Activated CD8-positive, alpha-beta T cell treated with anti-CD3 and anti-CD28 coated beads for 36 hours (primary cell): ENCODE results near the gene LYSMD4. TPM values are rescaled to one million over a fixed set of nuclear protein-coding genes. Genes with fewer than 3 reads are reported as not detected.

Experiments used
- ATAC-seq: fragments of 200-7000 bp; cut with Tn5 transposase; one replicate; pipeline ENCODE4 v1.10.0; 2021; ENCODE audit warnings: mild to moderate bottlenecking, moderate library complexity
- CTCF ChIA-PET: fragments of 350-600 bp; sonication (Branson Sonifier 250); formaldehyde crosslinking; loops from one replicate; lab custom pipeline; 2021; ENCODE audit warnings: antibody characterized with exemption; lab: Charles Lee
- POLR2A ChIA-PET: fragments of 350-600 bp; sonication (Branson Sonifier 250); formaldehyde crosslinking; loops from one replicate; lab custom pipeline; 2021; ENCODE audit warnings: antibody characterized with exemption; lab: Charles Lee
- DNase-seq: peaks from one replicate; pipeline ENCODE4 v3.0.0-alpha.2; 2020
- H3K27ac Mint-ChIP-seq: one replicate; pipeline ENCODE4 v1.8.0; 2021; ENCODE audit warnings: mild to moderate bottlenecking, mixed read lengths
- H3K27me3 Mint-ChIP-seq: one replicate; pipeline ENCODE4 v1.8.0; 2021; ENCODE audit warnings: mixed read lengths
- H3K36me3 Mint-ChIP-seq: one replicate; pipeline ENCODE4 v1.8.0; 2021; ENCODE audit warnings: low read depth, mixed read lengths
- H3K4me1 Mint-ChIP-seq: one replicate; pipeline ENCODE4 v1.8.0; 2021; ENCODE audit warnings: low read depth, mixed read lengths
- H3K4me3 Mint-ChIP-seq: one replicate; pipeline ENCODE4 v1.8.0; 2021; ENCODE audit warnings: mild to moderate bottlenecking, moderate library complexity, mixed read lengths
- H3K9me3 Mint-ChIP-seq: one replicate; pipeline ENCODE4 v1.8.0; 2021; ENCODE audit warnings: mixed read lengths
- intact Hi-C: fragments of 100-400 bp; cut with micrococcal nuclease; formaldehyde crosslinking; loops from one replicate; pipeline ENCODE4 v1.10.0; 2022
- total RNA-seq, 2 experiments: library from RNA; stranded (reverse); gene quantifications; one replicate each; pipeline ENCODE4 v1.2.3, GENCODE V29; 2021
- TF ChIP-seq, protein P1 (sequence below): fragments of 200-600 bp; IDR thresholded peaks from one replicate; pipeline ENCODE4 v1.8.0; 2022; ENCODE audit warnings: antibody characterized with exemption, mild to moderate bottlenecking

The LYSMD4 gene
- total RNA-seq, 2 experiments from 2014 or later: 4.5 to 6.6 TPM

DNA sequence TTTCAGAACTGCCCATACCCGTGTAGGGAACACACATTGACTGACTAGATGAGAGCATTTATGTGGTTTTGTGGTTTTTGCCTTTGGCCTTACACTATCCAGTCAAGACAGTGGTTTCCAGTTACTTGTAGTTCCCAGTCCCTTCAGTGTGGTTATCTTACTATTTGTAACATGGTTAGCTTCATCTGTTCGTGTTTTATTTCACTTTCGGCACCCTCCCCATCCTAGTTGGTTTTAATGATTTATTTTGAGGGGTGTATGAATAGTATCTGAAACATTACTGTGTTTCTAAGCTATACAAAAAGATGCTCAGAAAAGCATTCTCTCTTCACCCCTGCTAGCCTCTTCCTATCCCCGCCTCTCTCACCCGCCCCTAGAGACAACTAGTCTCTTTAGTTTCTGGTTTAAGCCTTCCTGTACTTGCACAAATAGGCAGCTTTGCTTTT lies 14.1 kb downstream of the LYSMD4 start:
- Mint-ChIP-seq H3K27me3 (no peaks in the 10 kb centered on the region), H3K9me3 (no peaks in the 10 kb centered on the region), H3K4me3 (no peak overlapping the region), H3K4me1 (peaks cover 38% of the 10 kb centered on the region), H3K27ac (peak overlapping the region; percentile 30), H3K36me3 (no peaks in the 10 kb centered on the region)
- intact Hi-C loops: loop anchor here (5.0 kb wide), 1 partner anchor 38 kb away; no protein-coding TSS in a partner anchor
- ChIA-PET POLR2A (interaction anchor here (0.7 to 1.2 kb wide), 3 partner anchors 9 to 127 kb away, joined by 3 read pairs; no protein-coding TSS in a partner anchor), CTCF (interaction anchor here (1.0 to 6.6 kb wide), 5 partner anchors 12 to 446 kb away, joined by 3 to 46 read pairs (median 6); no protein-coding TSS in a partner anchor)
- ATAC-seq (peak; percentile 50), DNase-seq (no peak)
- TF ChIP-seq, protein P1, sequence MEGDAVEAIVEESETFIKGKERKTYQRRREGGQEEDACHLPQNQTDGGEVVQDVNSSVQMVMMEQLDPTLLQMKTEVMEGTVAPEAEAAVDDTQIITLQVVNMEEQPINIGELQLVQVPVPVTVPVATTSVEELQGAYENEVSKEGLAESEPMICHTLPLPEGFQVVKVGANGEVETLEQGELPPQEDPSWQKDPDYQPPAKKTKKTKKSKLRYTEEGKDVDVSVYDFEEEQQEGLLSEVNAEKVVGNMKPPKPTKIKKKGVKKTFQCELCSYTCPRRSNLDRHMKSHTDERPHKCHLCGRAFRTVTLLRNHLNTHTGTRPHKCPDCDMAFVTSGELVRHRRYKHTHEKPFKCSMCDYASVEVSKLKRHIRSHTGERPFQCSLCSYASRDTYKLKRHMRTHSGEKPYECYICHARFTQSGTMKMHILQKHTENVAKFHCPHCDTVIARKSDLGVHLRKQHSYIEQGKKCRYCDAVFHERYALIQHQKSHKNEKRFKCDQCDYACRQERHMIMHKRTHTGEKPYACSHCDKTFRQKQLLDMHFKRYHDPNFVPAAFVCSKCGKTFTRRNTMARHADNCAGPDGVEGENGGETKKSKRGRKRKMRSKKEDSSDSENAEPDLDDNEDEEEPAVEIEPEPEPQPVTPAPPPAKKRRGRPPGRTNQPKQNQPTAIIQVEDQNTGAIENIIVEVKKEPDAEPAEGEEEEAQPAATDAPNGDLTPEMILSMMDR: no peak

DNA sequence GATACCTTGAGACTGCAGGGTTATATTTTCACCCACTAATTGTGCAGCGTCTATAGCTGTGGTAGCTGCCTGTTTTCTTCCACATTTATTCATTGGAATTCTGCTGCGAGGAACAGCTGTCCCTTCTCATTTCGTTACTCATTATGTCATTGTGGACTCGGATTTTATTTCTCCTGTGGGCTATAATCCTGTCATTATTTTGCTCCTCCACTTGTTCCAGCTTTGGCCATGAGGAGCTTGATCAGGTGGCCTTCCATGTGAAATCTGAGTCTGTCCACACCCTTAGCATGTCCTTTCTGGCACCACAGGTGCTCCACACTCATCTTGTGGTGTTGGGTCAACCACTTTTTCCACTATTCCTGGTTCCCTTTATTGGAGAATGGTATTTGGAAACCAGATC lies 14.8 kb downstream of the LYSMD4 start:
- H3K9me3 Mint-ChIP-seq: no peaks in the 10 kb centered on the region
- ATAC-seq (no peak), DNase-seq (no peak)
- H3K27ac Mint-ChIP-seq: no peak overlapping the region
- H3K4me3 Mint-ChIP-seq: no peak overlapping the region
- H3K4me1 Mint-ChIP-seq: peaks cover 38% of the 10 kb centered on the region
- no peaks in the 10 kb centered on the region for H3K27me3 Mint-ChIP-seq
- no peaks in the 10 kb centered on the region for H3K36me3 Mint-ChIP-seq
- POLR2A ChIA-PET: interaction anchor here (1.2 kb wide), 1 partner anchor 14 kb away, joined by 3 read pairs; no protein-coding TSS in a partner anchor
- intact Hi-C loops: loop anchor here (5.0 kb wide), 1 partner anchor 39 kb away; no protein-coding TSS in a partner anchor
- CTCF ChIA-PET: interaction anchor here (1.0 to 6.6 kb wide), 4 partner anchors 11 to 38 kb away, joined by 4 to 46 read pairs (median 10); no protein-coding TSS in a partner anchor
- TF ChIP-seq, protein P1: no peak

DNA sequence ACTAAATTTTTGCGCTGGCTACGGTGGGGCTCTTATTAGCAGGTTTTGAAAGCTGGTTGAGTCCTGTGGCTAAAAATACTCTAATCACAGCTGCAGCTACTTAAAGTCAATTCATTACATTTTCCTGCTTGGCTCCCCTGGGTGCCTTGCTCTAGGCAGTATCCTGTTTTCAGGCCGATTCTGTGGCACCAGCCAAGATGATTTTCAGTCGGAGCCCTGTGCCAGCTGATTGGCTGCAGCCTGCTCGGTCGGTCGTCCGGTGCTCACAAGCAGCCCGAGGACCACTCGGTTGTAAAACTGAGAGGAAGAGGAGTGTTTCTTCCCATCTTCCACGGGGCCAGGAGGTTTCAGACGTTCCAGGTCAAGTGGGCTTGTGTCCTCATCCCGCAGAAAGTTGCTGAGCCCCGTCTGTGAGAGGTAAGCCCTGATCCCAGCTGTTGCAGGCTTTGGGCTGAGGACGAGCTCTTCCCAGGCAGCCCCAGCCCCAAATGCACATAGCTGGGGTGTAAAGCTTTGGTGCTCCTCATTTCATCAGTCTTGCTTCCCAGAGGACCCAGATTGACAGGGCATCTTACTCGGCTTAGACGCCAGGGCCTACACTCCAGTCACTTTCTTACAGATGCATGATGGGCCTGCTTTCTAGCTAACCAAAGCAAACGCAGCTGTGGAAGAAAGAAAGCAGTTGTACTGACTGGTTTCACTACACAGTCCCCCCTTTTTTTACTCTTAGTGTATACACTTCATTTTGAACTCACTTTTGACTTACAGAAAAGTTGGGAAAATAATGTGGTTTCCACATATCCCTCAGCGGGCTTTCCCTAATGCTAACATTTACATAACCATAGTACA lies 15.9 kb downstream of the LYSMD4 start:
- Mint-ChIP-seq H3K27me3 (no peaks in the 10 kb centered on the region), H3K27ac (no peak overlapping the region), H3K4me1 (peaks cover 41% of the 10 kb centered on the region), H3K36me3 (peaks cover 5% of the 10 kb centered on the region), H3K4me3 (no peak overlapping the region), H3K9me3 (no peaks in the 10 kb centered on the region)
- DNase-seq: no peak
- ChIA-PET CTCF (interaction anchor here (0.7 to 6.6 kb wide), 6 partner anchors 14 to 445 kb away, joined by 3 to 46 read pairs (median 4); partner anchors contain the start of gene LYSMD4), POLR2A (interaction anchor here (1.0 to 1.8 kb wide), 2 partner anchors 10 to 16 kb away, joined by 3 to 6 read pairs; partner anchors contain the start of gene LYSMD4)
- TF ChIP-seq, protein P1: no peak
- intact Hi-C loops: loop anchor here (5.0 kb wide), 1 partner anchor 40 kb away; no protein-coding TSS in a partner anchor
- no peak for ATAC-seq

DNA sequence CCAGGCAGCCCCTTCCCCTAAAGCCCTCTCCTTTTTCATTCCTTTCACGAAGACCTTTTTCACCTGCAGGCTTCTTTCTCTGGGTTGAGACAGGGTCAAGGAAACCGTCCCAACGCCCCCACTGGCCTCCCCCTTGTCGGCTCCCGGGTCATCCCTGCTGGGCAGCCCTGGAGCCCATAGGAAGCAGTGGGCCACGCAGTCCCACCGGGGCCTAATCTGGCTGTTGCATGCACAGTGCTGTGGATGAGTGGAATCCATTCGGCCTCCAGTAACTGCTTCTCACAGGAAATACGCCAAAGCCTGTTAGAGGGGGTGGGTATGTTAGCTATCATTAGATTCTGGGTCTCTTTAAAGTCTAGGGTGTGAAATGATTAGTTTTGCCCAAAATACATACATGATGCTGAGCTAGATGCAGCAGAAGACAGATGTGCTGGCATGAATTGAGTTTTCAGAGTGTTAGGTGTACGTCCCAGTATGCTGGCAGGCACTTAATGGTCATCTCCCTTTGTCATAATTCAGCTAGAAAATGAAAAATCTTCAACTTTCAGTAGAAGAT lies 16.6 kb downstream of the LYSMD4 start:
- Mint-ChIP-seq H3K36me3 (peaks cover 8% of the 10 kb centered on the region), H3K4me1 (peaks cover 44% of the 10 kb centered on the region), H3K4me3 (no peak overlapping the region), H3K27ac (no peak overlapping the region), H3K27me3 (no peaks in the 10 kb centered on the region), H3K9me3 (no peaks in the 10 kb centered on the region)
- no peak for ATAC-seq
- ChIA-PET CTCF (interaction anchor here (1.0 to 6.6 kb wide), 4 partner anchors 13 to 444 kb away, joined by 3 to 46 read pairs (median 8); partner anchors contain the start of gene LYSMD4), POLR2A (interaction anchor here (1.0 to 1.8 kb wide), 2 partner anchors 9 to 17 kb away, joined by 3 to 6 read pairs; partner anchors contain the start of gene LYSMD4)
- intact Hi-C loops: loop anchor here (5.0 kb wide), 1 partner anchor 41 kb away; no protein-coding TSS in a partner anchor
- TF ChIP-seq, protein P1: no peak
- no peak for DNase-seq
